Stimulated activated CD4-positive, alpha-beta T cell treated with anti-CD3 and anti-CD28 coated beads, Interleukin-1b, Interleukin-23, amount 100 ng/mL, for 24 hours (primary cell): ENCODE results near the gene STARD3.

Experiments used
- DNase-seq, 4 experiments: peaks; one replicate each; pipeline ENCODE4 v3.0.0-alpha.2; 2020; ENCODE audit warnings: low read depth in 4 of 4, low spot score in 1 of 4

STARD3 gene

GRCh38 chr17:39671651-39672521 is 34.9 kb downstream of the STARD3 start:
- DNase-seq: no peak

DNA sequence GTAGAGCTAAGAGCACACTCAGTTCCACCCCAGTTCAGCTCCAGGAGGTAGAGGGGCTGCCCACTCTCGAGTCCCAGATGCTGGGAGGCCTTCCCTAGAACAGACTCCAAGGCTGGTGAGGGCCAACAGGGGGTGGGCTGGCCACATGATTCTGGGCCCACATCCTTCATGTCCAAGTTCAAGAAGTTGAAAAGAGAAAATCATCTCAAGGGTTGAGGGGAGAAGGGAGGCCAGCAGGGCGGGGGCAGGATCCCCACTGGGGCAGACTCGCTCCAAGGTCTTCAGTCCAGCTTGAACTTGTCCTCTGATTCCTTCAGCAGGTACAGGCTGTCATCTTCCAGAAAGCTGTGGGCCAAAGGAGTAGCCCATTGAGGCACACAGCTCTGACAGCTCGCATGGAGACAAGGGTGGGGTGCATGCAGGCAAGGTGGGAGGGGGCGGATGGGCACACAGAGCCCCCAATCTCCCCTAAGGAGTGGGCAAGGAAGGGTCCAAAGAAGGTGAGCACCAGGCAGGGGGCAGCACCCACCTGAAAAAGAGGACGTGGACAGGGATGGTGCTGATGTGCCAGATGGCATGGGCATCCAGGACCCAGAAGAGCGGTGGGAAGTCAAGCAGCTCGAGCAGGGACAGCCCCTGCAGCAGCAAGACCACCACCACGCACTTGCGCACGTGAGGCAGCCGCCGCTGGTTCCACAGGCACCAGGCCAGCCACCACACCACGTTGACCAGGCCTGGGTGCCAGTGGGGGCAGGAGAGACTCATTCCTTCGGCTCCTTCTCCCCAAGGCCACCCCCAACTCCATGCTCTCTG is 35.8 kb downstream of the STARD3 start:
- DNase-seq: no peak

DNA sequence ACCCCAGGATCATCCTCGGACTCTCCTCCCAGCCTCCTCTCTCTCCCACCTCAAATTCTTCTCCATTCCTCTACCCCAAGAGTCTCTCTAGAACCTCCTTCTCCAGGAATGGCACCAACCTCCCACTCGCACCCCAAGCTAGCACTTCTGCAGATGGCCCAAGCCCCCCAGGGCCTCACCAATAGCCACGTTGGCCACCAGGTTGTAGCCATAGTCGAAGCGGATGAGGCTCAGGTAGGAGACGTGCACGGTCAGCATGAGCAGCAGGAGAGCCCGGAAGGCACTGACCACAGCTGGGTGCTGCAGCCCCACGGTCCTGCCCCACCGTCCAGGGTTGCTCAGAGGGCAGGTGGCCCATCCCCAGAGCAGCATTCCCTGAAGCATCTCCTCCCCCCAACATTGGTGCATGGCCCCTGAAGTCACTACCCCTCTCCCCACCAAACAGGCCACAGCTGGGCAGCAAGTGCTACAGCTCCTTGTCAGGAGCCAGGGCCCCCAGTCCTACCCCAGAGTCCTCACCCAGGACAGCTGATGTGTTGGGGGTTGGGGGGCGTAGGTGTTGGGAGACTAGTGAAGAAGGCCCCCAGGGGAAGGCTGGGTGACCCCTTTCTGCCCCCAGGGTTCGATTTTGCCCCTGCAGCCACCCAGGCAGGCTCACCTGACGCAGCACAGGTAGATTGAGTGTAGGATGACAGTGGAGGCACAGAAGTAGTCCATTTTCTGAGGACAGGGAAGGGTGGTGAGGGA is 36.6 kb downstream of the STARD3 start:
- no peak for DNase-seq

DNA sequence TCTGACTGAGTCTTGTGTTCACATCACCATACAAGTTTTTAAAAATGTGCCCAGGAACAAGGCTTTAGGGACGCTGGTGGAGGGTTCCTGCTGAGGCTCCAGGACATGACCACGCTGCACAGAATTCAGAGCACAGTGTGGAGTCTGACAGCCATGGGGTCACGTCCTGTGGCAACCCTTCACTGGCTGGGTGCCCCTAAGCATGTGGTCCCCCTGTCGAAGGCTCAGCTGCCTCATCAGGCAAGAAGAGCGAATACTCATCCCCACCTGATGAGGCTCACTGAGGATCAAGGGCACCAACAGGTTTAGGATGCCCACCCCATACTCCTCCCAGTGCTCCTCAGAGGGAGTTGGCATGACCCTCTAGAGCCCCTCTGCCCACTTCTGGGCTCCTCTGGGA is 37.2 kb downstream of the STARD3 start:
- DNase-seq: no peak

DNA sequence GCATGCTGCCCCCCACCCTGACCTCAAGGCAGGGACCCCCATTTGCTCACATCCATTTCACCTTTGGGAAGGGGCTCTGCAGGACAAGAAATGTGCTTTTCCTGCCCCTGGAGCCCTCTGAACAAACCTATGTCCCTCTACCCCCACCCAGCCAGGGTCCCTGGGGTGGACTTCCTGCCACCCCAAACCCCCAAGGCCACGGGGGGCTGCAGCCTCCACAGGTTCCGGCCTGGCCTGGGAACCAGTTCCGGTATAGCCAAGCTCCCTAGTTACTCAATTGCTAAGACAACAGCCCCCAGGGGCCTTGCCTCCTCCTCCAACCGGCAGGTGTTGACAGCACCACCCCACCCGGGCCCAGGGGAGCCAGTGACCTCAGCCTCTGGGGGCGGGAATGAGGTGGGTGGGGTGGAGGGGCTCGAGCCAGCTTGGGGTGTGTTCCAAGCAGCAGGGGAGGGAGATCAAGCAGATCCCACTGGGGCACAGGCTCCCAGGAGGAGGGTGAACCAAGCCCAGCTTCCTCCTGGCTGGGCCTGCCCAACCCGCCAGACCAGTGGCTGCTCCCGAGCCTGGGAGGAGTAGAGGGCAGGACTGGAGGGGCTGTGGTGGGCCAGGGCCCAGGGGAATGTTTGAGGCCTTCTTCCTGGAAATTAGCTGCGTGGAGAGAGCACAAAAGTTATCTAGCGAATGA is 37.9 kb downstream of the STARD3 start:
- DNase-seq: no peak

- no peak for DNase-seq
Measured at GRCh38 chr17:39675390-39676082, 38.6 kb downstream of the STARD3 start.

- DNase-seq: no peak
Measured at GRCh38 chr17:39676198-39676819, 39.4 kb downstream of the STARD3 start.

GRCh38 chr17:39677072-39677471 is 40.1 kb downstream of the STARD3 start:
- DNase-seq: no peak

- no peak for DNase-seq
Measured at GRCh38 chr17:39677542-39678339, 40.8 kb downstream of the STARD3 start.

DNA sequence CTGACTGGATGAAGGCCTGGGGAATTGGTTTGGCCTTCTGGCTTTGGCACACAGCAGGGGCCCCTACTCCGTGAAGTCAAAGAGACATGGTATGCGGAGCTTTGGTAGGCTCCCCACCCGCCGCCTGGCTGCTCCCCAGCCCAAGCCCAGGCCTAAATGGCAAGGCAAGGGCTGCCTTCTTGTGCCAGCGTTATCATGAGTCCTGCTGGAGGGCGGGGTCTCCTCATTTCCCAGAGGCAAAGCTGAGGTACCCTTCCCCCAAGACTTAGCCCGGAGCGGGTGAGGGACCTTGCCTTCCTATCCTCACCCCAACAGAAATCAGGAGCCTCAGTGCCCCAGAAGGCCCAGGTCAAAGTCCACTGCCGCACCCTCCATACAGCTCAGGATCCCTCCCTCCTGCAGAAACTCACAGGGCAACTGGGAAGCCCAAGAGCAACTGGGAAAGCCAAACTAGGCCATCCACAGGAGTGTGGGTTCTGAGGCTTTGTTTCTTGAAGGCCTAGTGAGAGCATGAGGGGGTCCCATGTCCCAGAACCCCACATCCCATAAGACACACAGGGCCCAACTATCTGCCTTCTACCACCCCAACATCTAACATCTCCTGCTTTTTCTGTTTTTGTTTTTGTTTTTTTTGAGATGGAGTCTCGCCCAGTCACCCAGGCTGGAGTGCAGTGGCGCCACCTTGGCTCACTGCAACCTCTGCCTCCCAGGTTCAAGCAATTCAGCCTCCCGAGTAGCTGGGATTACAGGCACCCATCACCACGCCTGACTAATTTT is 41.6 kb downstream of the STARD3 start:
- no peak for DNase-seq

DNA sequence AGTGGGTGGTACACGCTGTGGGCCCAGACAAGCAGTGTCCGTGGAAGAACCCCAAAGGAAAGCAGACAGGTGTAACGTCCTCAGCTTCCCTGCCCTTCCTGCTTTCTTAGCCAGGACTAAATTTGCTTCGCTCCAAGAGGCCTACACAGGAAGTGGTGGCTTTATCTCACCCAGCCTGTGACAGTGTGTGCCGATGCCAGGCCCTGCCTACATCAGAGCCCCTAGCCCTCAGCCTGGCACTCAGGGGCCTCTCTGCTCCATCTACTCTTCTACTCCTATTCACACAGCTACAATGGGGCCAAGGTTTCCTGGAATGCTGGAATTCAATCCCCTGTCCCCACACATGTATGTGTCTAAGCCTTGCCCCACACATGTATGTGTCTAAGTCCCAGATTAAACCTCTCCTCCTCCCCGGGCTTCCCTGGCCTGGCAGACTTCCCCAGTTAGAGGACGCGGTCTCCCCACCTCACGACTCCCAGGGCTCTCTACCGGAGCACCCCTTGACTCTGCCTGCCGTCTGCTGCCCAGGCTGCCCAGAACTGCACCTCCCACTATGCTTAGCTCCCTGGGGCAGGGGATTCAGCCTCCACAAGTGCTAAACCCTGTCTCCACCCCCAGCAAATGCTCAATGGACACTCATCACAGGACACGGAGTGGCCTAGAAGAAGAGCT is 42.7 kb downstream of the STARD3 start:
- DNase-seq: no peak

DNA sequence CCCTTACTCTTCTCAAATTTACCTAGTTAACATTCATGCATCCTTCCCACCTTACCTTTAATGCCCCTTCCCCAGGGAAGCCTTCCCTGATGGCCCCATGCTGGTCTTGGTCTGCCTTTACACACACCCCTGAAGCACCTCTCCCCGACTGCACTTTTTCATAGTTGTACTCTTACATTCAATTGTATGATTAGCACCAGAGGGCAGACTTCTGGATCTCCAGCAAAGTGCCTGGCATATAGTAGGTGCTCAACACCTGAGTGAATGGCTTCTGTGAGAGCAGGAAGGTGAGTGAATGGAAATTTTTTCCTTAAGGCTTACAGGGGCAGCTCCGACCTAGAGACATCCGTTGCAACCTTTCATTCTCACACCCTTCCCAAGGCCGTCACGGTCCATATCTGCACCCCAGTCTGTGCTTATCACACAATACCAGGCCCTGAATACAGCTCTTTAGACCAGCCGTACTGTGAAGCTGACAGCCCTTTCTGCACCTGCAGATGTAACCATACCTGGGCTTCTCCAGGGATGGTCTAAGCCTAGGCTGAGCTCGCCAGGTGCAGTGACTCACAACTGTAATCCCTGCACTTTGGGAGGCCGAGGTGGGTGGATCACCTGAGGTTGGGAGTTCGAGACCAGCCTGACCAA is 46.5 kb downstream of the STARD3 start:
- no peak for DNase-seq

DNA sequence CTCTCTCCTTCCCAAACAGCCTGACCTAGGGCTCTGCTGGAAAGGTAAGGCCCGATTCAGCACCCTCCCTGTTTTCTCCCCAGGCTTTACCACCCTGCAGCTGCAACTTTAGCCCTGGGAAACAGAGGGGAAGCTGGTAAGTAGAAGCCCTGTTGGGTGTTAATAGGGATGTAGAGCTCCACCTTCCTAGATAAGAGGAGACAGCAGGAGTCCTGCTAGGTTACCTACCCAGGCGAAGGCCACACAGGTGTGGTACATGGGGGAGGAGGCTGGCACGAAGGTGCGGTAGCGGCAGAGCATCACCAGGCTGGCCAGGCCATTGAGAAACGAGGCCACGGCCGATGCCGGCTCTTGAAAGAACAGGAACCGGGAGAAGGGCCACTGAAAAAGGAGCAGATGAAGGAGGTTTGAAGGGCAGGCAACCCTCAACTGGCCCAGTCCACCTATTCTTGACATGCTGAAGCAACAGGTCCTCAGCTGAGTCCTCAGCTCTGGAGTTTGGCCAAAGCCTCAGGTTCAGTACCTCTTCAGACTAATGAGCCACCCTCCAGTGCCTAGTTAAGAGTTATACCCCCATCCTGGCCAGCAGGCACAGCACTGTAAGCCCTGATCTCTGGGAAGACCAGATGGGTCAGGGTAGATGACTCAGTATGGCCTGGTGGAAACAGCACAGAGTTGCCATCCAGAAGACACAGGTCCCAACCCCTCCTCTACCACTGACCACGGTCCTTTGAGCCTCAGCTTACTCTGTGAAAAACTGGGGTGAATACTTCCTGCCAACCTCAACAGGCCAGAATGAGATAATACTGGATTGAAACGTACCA is 47.6 kb downstream of the STARD3 start:
- DNase-seq: no peak

DNA sequence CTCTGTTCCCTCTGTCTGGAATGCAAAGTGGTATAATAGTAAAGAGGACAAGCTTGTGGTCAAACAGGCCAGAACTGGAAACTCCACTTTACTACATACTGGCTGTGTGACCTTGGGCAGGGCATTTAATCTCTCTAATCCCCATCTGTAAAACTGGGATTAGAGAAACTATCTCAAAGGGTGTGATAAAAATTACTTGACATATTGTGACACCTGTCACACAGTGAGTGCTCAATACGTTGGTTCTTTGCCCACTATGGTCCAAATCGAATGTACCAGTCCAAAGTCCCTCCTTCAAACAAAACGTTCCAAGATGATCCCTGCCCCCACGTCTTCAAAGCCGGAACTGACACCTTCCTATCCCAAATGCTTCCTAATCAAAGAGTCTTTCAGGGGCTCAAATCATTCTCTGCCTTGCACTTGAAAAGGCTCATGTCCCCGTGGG is 50.2 kb downstream of the STARD3 start:
- no peak for DNase-seq

DNA sequence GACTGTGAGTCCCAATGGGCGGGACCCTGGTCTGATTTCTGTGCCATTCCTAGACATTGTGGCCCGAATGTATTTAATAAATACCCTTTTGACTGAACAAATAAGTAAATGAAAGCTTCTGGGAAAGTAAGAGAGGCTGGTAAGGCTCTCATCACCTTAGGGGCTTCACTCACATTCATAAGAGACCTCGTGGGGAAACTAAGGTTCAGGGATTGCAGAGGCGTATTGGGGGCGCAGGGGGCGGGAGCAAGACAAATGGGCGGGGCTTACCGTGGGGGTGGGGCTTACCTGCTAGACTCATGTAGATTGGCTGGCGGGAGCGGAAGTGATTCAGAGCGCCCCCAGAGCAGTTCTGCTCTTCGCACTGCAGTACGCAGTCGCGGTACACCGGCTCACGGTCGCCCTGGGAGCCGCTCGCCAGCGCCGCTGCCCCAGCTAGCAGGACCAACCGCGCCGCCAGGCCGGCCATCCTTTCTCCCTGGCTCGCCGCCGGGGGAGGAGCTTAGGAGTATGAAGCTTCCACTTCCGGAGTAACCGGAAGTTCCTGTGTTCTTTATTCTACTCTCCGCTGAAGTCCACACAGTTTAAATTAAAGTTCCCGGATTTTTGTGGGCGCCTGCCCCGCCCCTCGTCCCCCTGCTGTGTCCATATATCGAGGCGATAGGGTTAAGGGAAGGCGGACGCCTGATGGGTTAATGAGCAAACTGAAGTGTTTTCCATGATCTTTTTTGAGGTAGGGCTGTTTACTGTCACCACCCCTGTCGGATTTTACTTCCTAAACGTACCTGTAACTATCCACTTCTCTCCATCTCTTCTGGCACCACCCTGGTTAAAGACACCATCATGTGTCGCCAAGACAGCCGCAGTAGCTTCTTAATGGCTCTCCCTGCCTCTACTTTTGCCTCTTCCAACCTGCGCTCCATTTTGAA is 50.9 kb downstream of the STARD3 start, which contains the start of gene PGAP3:
Gene PGAP3, minus strand, starts transcription at position 512 of the 929 bp plus-strand sequence. Its CDS starts 43 bp downstream, at position 469.
- peak; percentile 69 to 82 (median 77) for DNase-seq
